ENCODE data around the gene RNPS1.

GRCh38 chr16:2280981-2281542 lies 13.1 kb upstream of the RNPS1 start:
- TF ChIP-seq CTCF (IDR thresholded peaks at IDR 0.05; ENCODE audit: poor library complexity, severe bottlenecking): no peak
- TF ChIP-seq SMC3 (conservative IDR thresholded peaks at IDR 0.05; ENCODE audit: poor library complexity): no peak
- no peak for TF ChIP-seq TAF1 (IDR thresholded peaks at IDR 0.05; ENCODE audit: low read depth)
